ENCODE measurements around the gene PHLDB3. TPM values are rescaled to one million over a fixed set of nuclear protein-coding genes. Genes with fewer than 3 reads are reported as not detected.

PHLDB3 gene
- total RNA-seq, 1 experiment from 2014 or later: 8.5 TPM

DNA sequence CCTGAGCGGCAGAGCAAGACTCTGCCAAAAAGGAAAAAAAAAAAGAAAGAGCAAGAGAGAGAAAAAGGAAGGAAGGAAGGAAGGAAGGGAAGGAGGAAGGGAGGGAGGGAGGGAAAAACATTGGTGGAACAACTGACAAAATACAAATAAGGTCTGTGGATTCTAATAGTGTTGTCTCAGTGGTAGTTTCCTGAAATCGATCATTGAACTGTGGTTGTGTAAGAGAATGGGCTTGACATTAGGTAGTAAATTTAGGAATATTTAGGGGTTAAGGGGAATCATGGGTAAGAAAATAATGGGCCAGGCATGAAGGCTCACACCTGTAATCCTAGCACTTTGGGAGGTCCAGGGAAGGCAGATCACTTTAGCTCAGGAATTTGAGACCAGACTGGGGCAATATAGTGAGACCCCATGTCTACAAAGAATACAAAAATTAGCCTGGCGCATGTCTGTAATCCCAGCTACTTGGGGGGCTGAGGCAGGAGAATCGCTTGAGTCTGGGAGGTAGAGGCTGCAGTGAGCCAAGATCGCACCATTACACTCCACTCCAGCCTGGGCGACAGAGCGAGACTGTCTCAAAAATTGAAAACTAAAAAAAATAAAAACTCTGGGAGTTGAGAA is 14.5 kb downstream of the PHLDB3 start:
- Histone ChIP-seq H2AK5ac (ENCODE audit: insufficient read length, low read length) (no peak overlapping the region), H2BK12ac (ENCODE audit: insufficient read length, low read depth, low read length) (no peak overlapping the region), H4K8ac (replicated peaks; ENCODE audit: insufficient read length, low read depth, low read length) (no peak overlapping the region), H3K4ac (ENCODE audit: low read depth, low read length) (no peak overlapping the region), H3K27me3 (ENCODE audit: insufficient read depth, low read length) (no peaks in the 10 kb centered on the region), H4K20me1 (ENCODE audit: control insufficient read depth, insufficient read depth, insufficient read length) (no peaks in the 10 kb centered on the region), H2AFZ (ENCODE audit: low read length) (no peak overlapping the region), H3K4me1 (ENCODE audit: insufficient read depth, low read length) (no peaks in the 10 kb centered on the region), H3K79me2 (ENCODE audit: insufficient read depth, low read length) (no peaks in the 10 kb centered on the region), H3K56ac (ENCODE audit: insufficient read length, low read depth, low read length) (no peak overlapping the region), H2BK15ac (ENCODE audit: low read depth, low read length) (no peak overlapping the region), H3K23me2 (ENCODE audit: insufficient read length, low read depth, low read length, poor library complexity, severe bottlenecking) (no peaks in the 10 kb centered on the region), H3K27ac (ENCODE audit: insufficient read length, low read depth, low read length) (no peak overlapping the region), H3K23ac (ENCODE audit: insufficient read length, low read depth, low read length) (no peak overlapping the region), H4K5ac (ENCODE audit: insufficient read length, low read depth, low read length) (no peak overlapping the region), H3K9me3 (ENCODE audit: control insufficient read depth, low read depth, low read length) (no peaks in the 10 kb centered on the region), H3K4me2 (ENCODE audit: insufficient read depth, insufficient read length, low read length) (no peak overlapping the region), H3T11ph (ENCODE audit: low read length) (no peak overlapping the region), H4K91ac (ENCODE audit: insufficient read length, low read depth, low read length) (no peak overlapping the region), H3K14ac (ENCODE audit: insufficient read depth, low read length) (no peak overlapping the region), H2BK120ac (ENCODE audit: low read depth, low read length, poor library complexity, severe bottlenecking) (no peak overlapping the region), H3K18ac (ENCODE audit: insufficient read length, low read depth, low read length) (no peak overlapping the region), H3K9ac (ENCODE audit: extremely low read depth, insufficient read length, low read length) (no peak overlapping the region), H2BK5ac (ENCODE audit: insufficient read length, low read length) (no peak overlapping the region), H2BK20ac (ENCODE audit: low read depth, low read length, poor library complexity, severe bottlenecking) (no peak overlapping the region), H3K79me1 (ENCODE audit: insufficient read depth, low read depth, low read length, poor library complexity, severe bottlenecking) (no peaks in the 10 kb centered on the region)
- Mint-ChIP-seq H3K4me3 (no peak overlapping the region; a peak in 1 of 5 replicates), H3K27ac (no peak overlapping the region), H3K36me3 (ENCODE audit: insufficient read depth in 1 of 3, low read depth in 3 of 3) (peaks cover 0 to 7% (median 0%) of the 10 kb centered on the region in 3 experiments; a peak in 2 of 7 replicates), H3K27me3 (ENCODE audit: low read depth) (no peaks in the 10 kb centered on the region), H3K9me3 (no peaks in the 10 kb centered on the region), H3K4me1 (peaks cover 2 to 6% of the 10 kb centered on the region in 2 experiments; a peak in 2 of 4 replicates)
- DNase-seq: no peak
- TF ChIP-seq, protein P1, sequence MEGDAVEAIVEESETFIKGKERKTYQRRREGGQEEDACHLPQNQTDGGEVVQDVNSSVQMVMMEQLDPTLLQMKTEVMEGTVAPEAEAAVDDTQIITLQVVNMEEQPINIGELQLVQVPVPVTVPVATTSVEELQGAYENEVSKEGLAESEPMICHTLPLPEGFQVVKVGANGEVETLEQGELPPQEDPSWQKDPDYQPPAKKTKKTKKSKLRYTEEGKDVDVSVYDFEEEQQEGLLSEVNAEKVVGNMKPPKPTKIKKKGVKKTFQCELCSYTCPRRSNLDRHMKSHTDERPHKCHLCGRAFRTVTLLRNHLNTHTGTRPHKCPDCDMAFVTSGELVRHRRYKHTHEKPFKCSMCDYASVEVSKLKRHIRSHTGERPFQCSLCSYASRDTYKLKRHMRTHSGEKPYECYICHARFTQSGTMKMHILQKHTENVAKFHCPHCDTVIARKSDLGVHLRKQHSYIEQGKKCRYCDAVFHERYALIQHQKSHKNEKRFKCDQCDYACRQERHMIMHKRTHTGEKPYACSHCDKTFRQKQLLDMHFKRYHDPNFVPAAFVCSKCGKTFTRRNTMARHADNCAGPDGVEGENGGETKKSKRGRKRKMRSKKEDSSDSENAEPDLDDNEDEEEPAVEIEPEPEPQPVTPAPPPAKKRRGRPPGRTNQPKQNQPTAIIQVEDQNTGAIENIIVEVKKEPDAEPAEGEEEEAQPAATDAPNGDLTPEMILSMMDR (conservative IDR thresholded peaks at IDR 0.05): no peak
- no CpG with 5 or more reads among the region's 7 CpGs for WGBS (ENCODE audit: extremely low coverage, insufficient read length, low lambda C conversion rate)
